Occipital lobe (tissue), 2 donors: ENCODE results near the gene HDAC4. TPM values are rescaled to one million over a fixed set of nuclear protein-coding genes. Genes with fewer than 3 reads are reported as not detected.
A peak's percentile ranks its signal among the peaks of the same experiment; 100 is the strongest.
"Not testable (repeated sequence)": the region's sequence is repeated elsewhere in the genome, so short reads cannot be mapped to it uniquely, and the experiment has no call there.

Source experiments
- DNase-seq: peaks from one replicate; lab custom pipeline; 2025; lab: John Stamatoyannopoulos, UW
- total RNA-seq: library from RNA; depleted of rRNA; stranded (reverse); fragments of >200 nt; gene quantifications from one replicate; pipeline ENCODE4 v1.2.3, GENCODE V29; 2014

The HDAC4 gene
- 30.9 TPM for total RNA-seq

- DNase-seq = no peak
Observed at GRCh38 chr2:239400596-239401066, at the start of gene HDAC4. HDAC4 (minus strand) TSS chr2:239401020; CDS start chr2:239352699, 48,321 bp downstream.

GRCh38 chr2:239449468-239449867 lies 48.6 kb upstream of the HDAC4 start:
- not testable (repeated sequence) for DNase-seq

GRCh38 chr2:239445771-239446524 lies 45.1 kb upstream of the HDAC4 start:
- DNase-seq = peak; percentile 34

GRCh38 chr2:239444626-239445577 lies 44.1 kb upstream of the HDAC4 start:
- peak; percentile 65 for DNase-seq

GRCh38 chr2:239443666-239444567 lies 43.1 kb upstream of the HDAC4 start:
- DNase-seq = no peak

- no peak for DNase-seq
Observed at GRCh38 chr2:239443102-239443620, 42.3 kb upstream of the HDAC4 start.

- no peak for DNase-seq
Observed at GRCh38 chr2:239442192-239442591, 41.4 kb upstream of the HDAC4 start.

- no peak for DNase-seq
Observed at GRCh38 chr2:239441261-239442078, 40.6 kb upstream of the HDAC4 start.

GRCh38 chr2:239440511-239440959 lies 39.7 kb upstream of the HDAC4 start:
- peak; percentile 90 for DNase-seq

- DNase-seq = no peak
Observed at GRCh38 chr2:239439754-239440315, 39.0 kb upstream of the HDAC4 start.

- DNase-seq = no peak
Observed at GRCh38 chr2:239438995-239439753, 38.4 kb upstream of the HDAC4 start.

- no peak for DNase-seq
Observed at GRCh38 chr2:239438368-239438767, 37.5 kb upstream of the HDAC4 start.

- no peak for DNase-seq
Observed at GRCh38 chr2:239436669-239437335, 36.0 kb upstream of the HDAC4 start.

- DNase-seq = no peak
Observed at GRCh38 chr2:239436076-239436475, 35.3 kb upstream of the HDAC4 start.

GRCh38 chr2:239433777-239434403 lies 33.1 kb upstream of the HDAC4 start:
- DNase-seq = no peak

GRCh38 chr2:239432174-239432573 lies 31.4 kb upstream of the HDAC4 start:
- no peak for DNase-seq

- DNase-seq = no peak
Observed at GRCh38 chr2:239431536-239431935, 30.7 kb upstream of the HDAC4 start.
